HG03095 (cell line): Measurements from ENCODE around the gene CHTOP.
"Not testable (repeated sequence)": the region's sequence is repeated elsewhere in the genome, so short reads cannot be mapped to it uniquely, and the experiment has no call there.

ENCODE experiments used
- ATAC-seq: cut with Tn5 transposase; IDR thresholded peaks from one replicate; pipeline ENCODE4 v1.9.1; 2021; ENCODE audit warnings: moderate library complexity; ENCODE audit not compliant: unreplicated experiment

Gene CHTOP

GRCh38 chr1:153631047-153632022, 2.5 kb upstream of the CHTOP start:
- ATAC-seq, result no peak

GRCh38 chr1:153633161-153633753, 609 bp upstream of the CHTOP start:
- ATAC-seq, result no peak

GRCh38 chr1:153635872-153636271, 2.0 kb downstream of the CHTOP start:
- no peak for ATAC-seq

- ATAC-seq, result no peak
These were observed 2.4 kb downstream of the CHTOP start for GRCh38 chr1:153636312-153636711.

- no peak for ATAC-seq
These were observed 4.4 kb downstream of the CHTOP start for GRCh38 chr1:153638261-153638660.

GRCh38 chr1:153639280-153639679, 5.4 kb downstream of the CHTOP start:
- no peak for ATAC-seq

GRCh38 chr1:153640213-153640612, 6.3 kb downstream of the CHTOP start:
- ATAC-seq, result not testable (repeated sequence)

- no peak for ATAC-seq
These were observed 7.0 kb downstream of the CHTOP start for GRCh38 chr1:153640861-153641260.

GRCh38 chr1:153642161-153642560, 8.3 kb downstream of the CHTOP start:
- no peak for ATAC-seq

- no peak for ATAC-seq
These were observed 9.2 kb downstream of the CHTOP start for GRCh38 chr1:153643100-153643499.

- ATAC-seq, result no peak
These were observed 9.9 kb downstream of the CHTOP start for GRCh38 chr1:153643816-153644215.

- ATAC-seq, result no peak
These were observed 12.9 kb downstream of the CHTOP start for GRCh38 chr1:153646672-153647345.

GRCh38 chr1:153647346-153647714, 13.5 kb downstream of the CHTOP start:
- no peak for ATAC-seq

- ATAC-seq, result no peak
These were observed 14.3 kb downstream of the CHTOP start for GRCh38 chr1:153648000-153648643.

- no peak for ATAC-seq
These were observed 15.4 kb downstream of the CHTOP start for GRCh38 chr1:153649137-153649862.

- no peak for ATAC-seq
These were observed 16.0 kb downstream of the CHTOP start for GRCh38 chr1:153649863-153650235.

- ATAC-seq, result no peak
These were observed 17.9 kb downstream of the CHTOP start for GRCh38 chr1:153651771-153652170.

GRCh38 chr1:153652805-153653500, 19.1 kb downstream of the CHTOP start:
- no peak for ATAC-seq

- ATAC-seq, result no peak
These were observed 21.5 kb downstream of the CHTOP start for GRCh38 chr1:153655333-153655732.
